ENCODE measurements around the gene LRRC55. TPM values are rescaled to one million over a fixed set of nuclear protein-coding genes. Genes with fewer than 3 reads are reported as not detected.

The LRRC55 gene
- total RNA-seq, 1 donor from 2014 or later: 1.4 TPM

DNA sequence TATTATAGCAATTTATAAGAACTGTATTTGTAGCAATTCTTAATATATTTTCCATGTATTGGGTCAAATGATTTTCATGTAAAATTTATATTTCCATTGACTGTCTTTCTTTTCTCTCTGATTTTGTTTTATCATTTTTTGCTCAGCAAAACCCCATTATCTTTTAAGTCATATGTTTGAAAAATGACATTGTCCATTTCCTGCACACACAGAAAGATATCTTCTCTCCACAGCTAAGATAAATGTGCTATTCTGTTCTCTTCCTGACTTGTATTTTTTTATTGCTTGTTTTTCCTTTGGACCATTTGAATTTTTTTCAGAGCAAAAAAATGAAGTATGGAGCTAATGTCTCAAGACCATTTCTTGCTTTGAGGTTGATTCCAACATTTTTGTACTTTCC, 6.3 kb upstream of the LRRC55 start:
- H4K20me1 ChIP-seq (ENCODE audit: low read depth): no peaks in the 10 kb centered on the region
- H3F3A ChIP-seq (ENCODE audit: low read depth): peaks cover 11% of the 10 kb centered on the region
- Mint-ChIP-seq H3K27ac (no peak overlapping the region), H3K36me3 (peaks cover under 1% of the 10 kb centered on the region), H3K27me3 (ENCODE audit: insufficient read depth, low read depth) (peaks cover 2% of the 10 kb centered on the region), H3K4me1 (peaks cover 13% of the 10 kb centered on the region), H3K9me3 (peaks cover 4% of the 10 kb centered on the region), H3K4me3 (no peak overlapping the region)
- no peak overlapping the region for H3K4me2 ChIP-seq
- no peaks in the 10 kb centered on the region for H3K9me3 ChIP-seq (ENCODE audit: low read depth)
- no peaks in the 10 kb centered on the region for H3K36me3 ChIP-seq
- peaks cover 17% of the 10 kb centered on the region for H3K4me1 ChIP-seq
- H3K27ac ChIP-seq: no peak overlapping the region
- TF ChIP-seq EZH2phosphoT487 (IDR thresholded peaks at IDR 0.05) (no peak), EZH2 (IDR thresholded peaks at IDR 0.05) (no peak)
- TF ChIP-seq, protein P1, sequence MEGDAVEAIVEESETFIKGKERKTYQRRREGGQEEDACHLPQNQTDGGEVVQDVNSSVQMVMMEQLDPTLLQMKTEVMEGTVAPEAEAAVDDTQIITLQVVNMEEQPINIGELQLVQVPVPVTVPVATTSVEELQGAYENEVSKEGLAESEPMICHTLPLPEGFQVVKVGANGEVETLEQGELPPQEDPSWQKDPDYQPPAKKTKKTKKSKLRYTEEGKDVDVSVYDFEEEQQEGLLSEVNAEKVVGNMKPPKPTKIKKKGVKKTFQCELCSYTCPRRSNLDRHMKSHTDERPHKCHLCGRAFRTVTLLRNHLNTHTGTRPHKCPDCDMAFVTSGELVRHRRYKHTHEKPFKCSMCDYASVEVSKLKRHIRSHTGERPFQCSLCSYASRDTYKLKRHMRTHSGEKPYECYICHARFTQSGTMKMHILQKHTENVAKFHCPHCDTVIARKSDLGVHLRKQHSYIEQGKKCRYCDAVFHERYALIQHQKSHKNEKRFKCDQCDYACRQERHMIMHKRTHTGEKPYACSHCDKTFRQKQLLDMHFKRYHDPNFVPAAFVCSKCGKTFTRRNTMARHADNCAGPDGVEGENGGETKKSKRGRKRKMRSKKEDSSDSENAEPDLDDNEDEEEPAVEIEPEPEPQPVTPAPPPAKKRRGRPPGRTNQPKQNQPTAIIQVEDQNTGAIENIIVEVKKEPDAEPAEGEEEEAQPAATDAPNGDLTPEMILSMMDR (IDR thresholded peaks at IDR 0.05): no peak
- no peak overlapping the region for H3K9ac ChIP-seq
- no peak overlapping the region for H2AFZ ChIP-seq (replicated peaks)
- H3K27me3 ChIP-seq: peaks cover 1% of the 10 kb centered on the region
- no peak for DNase-seq (ENCODE audit: low spot score)
- no peaks in the 10 kb centered on the region for H3K79me2 ChIP-seq (ENCODE audit: low read depth)
- no peak overlapping the region for H3K4me3 ChIP-seq

- no peak overlapping the region for H3K27ac Mint-ChIP-seq
- H2AFZ ChIP-seq (replicated peaks): no peak overlapping the region
- no peak overlapping the region for H3K4me3 ChIP-seq
- no peaks in the 10 kb centered on the region for H3K79me2 ChIP-seq (ENCODE audit: low read depth)
- H3K27me3 Mint-ChIP-seq (ENCODE audit: insufficient read depth, low read depth): peaks cover 10% of the 10 kb centered on the region
- no peaks in the 10 kb centered on the region for H4K20me1 ChIP-seq (ENCODE audit: low read depth)
- DNase-seq (ENCODE audit: low spot score): no peak
- H3K4me3 Mint-ChIP-seq: no peak overlapping the region
- H3K36me3 Mint-ChIP-seq: peaks cover 4% of the 10 kb centered on the region
- peaks cover 11% of the 10 kb centered on the region for H3F3A ChIP-seq (ENCODE audit: low read depth)
- no peak overlapping the region for H3K9ac ChIP-seq
- H3K4me2 ChIP-seq: no peak overlapping the region
- H3K9me3 Mint-ChIP-seq: no peaks in the 10 kb centered on the region
- no peaks in the 10 kb centered on the region for H3K9me3 ChIP-seq (ENCODE audit: low read depth)
- peaks cover 12% of the 10 kb centered on the region for H3K27me3 ChIP-seq
- peaks cover 22% of the 10 kb centered on the region for H3K4me1 ChIP-seq
- peaks cover 28% of the 10 kb centered on the region for H3K4me1 Mint-ChIP-seq
- TF ChIP-seq, protein P1 (IDR thresholded peaks at IDR 0.05): no peak
- TF ChIP-seq EZH2 (IDR thresholded peaks at IDR 0.05): no peak
- no peak for TF ChIP-seq EZH2phosphoT487 (IDR thresholded peaks at IDR 0.05)
- no peak overlapping the region for H3K27ac ChIP-seq
- H3K36me3 ChIP-seq: no peaks in the 10 kb centered on the region
These were observed 3.4 kb upstream of the LRRC55 start for GRCh38 chr11:57178334-57178733.

DNA sequence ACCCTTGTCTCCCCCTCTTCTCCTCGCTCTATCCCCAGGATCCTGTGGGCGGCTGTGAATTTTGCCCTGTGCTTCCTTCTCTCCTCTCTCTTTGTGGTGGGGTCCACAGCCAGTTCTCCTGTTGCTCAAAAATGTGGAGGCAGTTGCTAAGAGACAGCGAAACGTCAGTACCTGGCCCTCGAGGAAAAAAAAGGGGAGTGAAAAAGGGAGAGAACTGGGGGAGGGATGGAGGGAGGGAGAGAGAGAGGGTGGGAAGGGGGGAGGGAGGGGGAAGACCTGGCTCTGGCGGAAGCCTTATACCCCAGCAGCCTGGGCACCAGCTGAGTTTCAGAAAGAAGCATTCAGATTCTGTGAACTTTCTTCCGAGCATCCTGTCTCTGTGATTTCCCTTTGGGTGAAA, 2.1 kb upstream of the LRRC55 start:
- no peaks in the 10 kb centered on the region for H4K20me1 ChIP-seq (ENCODE audit: low read depth)
- peaks cover 12% of the 10 kb centered on the region for H3K27me3 ChIP-seq
- H2AFZ ChIP-seq (replicated peaks): peak overlapping the region; percentile 96
- H3K27ac ChIP-seq: no peak overlapping the region
- Mint-ChIP-seq H3K4me3 (peak overlapping the region; percentile 85), H3K9me3 (no peaks in the 10 kb centered on the region), H3K36me3 (peaks cover 5% of the 10 kb centered on the region), H3K27ac (peak overlapping the region; percentile 95), H3K4me1 (peaks cover 28% of the 10 kb centered on the region), H3K27me3 (ENCODE audit: insufficient read depth, low read depth) (peaks cover 11% of the 10 kb centered on the region)
- H3K9ac ChIP-seq: no peak overlapping the region
- DNase-seq (ENCODE audit: low spot score): no peak
- peaks cover 11% of the 10 kb centered on the region for H3F3A ChIP-seq (ENCODE audit: low read depth)
- H3K79me2 ChIP-seq (ENCODE audit: low read depth): no peaks in the 10 kb centered on the region
- no peaks in the 10 kb centered on the region for H3K36me3 ChIP-seq
- H3K9me3 ChIP-seq (ENCODE audit: low read depth): no peaks in the 10 kb centered on the region
- peak overlapping the region; percentile 89 for H3K4me2 ChIP-seq
- peak overlapping the region; percentile 51 for H3K4me3 ChIP-seq
- peaks cover 22% of the 10 kb centered on the region for H3K4me1 ChIP-seq
- TF ChIP-seq, protein P1 (IDR thresholded peaks at IDR 0.05): no peak
- TF ChIP-seq EZH2phosphoT487 (IDR thresholded peaks at IDR 0.05) (no peak), EZH2 (IDR thresholded peaks at IDR 0.05) (no peak)

Measured in neural progenitor cell (in vitro differentiated cells).